Stomach (tissue), 9 donors: ENCODE measurements around the gene PSMD1. TPM values are rescaled to one million over a fixed set of nuclear protein-coding genes. Genes with fewer than 3 reads are reported as not detected.

Experiments used
- DNase-seq, 2 donors: peaks; one replicate each; pipeline versions ENCODE4 v3.0.0 to v3.0.0-alpha.2; 2013 to 2019
- H3K27ac ChIP-seq, 5 donors: fragments of 200-600 bp in 4 of 5; sonication (generic) in 4 of 5; one replicate each; pipeline ENCODE4 v1.5.1; 2013 to 2019; ENCODE audit warnings: mild to moderate bottlenecking in 1 of 5, moderate library complexity in 1 of 5
- H3K27me3 ChIP-seq, 3 donors: fragments of 200-600 bp; sonication (generic); one replicate each; pipeline ENCODE4 v1.5.1; 2017 to 2019; ENCODE audit warnings: mixed run types in 1 of 3
- H3K36me3 ChIP-seq, 4 donors: fragments of 200-600 bp; sonication (generic); 1 replicate in 3 of 4; 2 replicates in 1 of 4; pipeline ENCODE4 v1.5.1; 2016 to 2019
- H3K4me1 ChIP-seq, 4 donors: fragments of 200-600 bp; sonication (generic); one replicate each; pipeline ENCODE4 v1.5.1; 2016 to 2019
- H3K4me3 ChIP-seq, 4 donors: fragments of 200-600 bp; sonication (generic) in 3 of 4; one replicate each; pipeline ENCODE4 v1.5.1; 2016 to 2019; ENCODE audit warnings: mild to moderate bottlenecking in 1 of 4
- H3K9me3 ChIP-seq, 4 donors: fragments of 200-600 bp; sonication (generic); one replicate each; pipeline ENCODE4 v1.5.1; 2016 to 2019
- EP300 ChIP-seq: sonication (generic); formaldehyde crosslinking; IDR thresholded peaks from one replicate; pipeline ENCODE4 v1.6.1; 2017; ENCODE audit warnings: antibody characterized with exemption
- POLR2A ChIP-seq, 4 donors: fragments of 450-650 bp; IDR thresholded peaks; one replicate each; pipeline ENCODE4 v1.6.1; 2016; ENCODE audit warnings: antibody characterized with exemption in 4 of 4, control low read depth in 2 of 4, mild to moderate bottlenecking in 1 of 4, moderate library complexity in 1 of 4
- POLR2AphosphoS5 ChIP-seq, 3 donors: sonication (generic); formaldehyde crosslinking; IDR thresholded peaks; one replicate each; pipeline ENCODE4 v1.6.1; 2016; ENCODE audit warnings: antibody characterized with exemption in 3 of 3
- WGBS, 5 donors: extraction: QIAGEN DNeasy Blood & Tissue Kit in 3 of 5; methylation state at CpG; one replicate each; pipeline versions ENCODE4 v1.1.5 to v1.1.7; 2013 to 2018; 5-methylcytosine and 5-hydroxymethylcytosine counted together
- intact Hi-C: fragments of 100-400 bp; cut with DNase I; formaldehyde crosslinking; loops from one replicate; pipeline ENCODE4 v1.15.1; 2023; ENCODE audit warnings: low total_unique reads
- polyA plus RNA-seq, 3 donors: library from polyadenylated mRNA; stranded (reverse); fragments of 200-250 nt; gene quantifications; one replicate each; pipeline ENCODE4 v1.2.3, GENCODE V29; 2013
- total RNA-seq, 5 donors: library from RNA; depleted of rRNA; stranded (reverse); fragments of >200 nt; gene quantifications; one replicate each; pipeline versions ENCODE4 v1.1.0 to v1.2.3, GENCODE V29; 2014 to 2016
- TF ChIP-seq, protein P1 (sequence below), 7 experiments: fragments of 450-650 bp in 4 of 7; fragments of 200-600 bp in 3 of 7; sonication (generic) in 3 of 7; IDR thresholded peaks; one replicate each; pipeline ENCODE4 v1.5.1; 2016 to 2019; ENCODE audit warnings: antibody characterized with exemption in 7 of 7, control low read depth in 2 of 7, mild to moderate bottlenecking in 1 of 7
- donor health status: healthy with polysubstance abuse.
- donor health status: Bipolar disorder and iron deficiency.
- donor health status: healthy.

The PSMD1 gene
- total and polyA plus RNA-seq, 8 donors = 31.9 to 96.4 (median 45.6) TPM

DNA sequence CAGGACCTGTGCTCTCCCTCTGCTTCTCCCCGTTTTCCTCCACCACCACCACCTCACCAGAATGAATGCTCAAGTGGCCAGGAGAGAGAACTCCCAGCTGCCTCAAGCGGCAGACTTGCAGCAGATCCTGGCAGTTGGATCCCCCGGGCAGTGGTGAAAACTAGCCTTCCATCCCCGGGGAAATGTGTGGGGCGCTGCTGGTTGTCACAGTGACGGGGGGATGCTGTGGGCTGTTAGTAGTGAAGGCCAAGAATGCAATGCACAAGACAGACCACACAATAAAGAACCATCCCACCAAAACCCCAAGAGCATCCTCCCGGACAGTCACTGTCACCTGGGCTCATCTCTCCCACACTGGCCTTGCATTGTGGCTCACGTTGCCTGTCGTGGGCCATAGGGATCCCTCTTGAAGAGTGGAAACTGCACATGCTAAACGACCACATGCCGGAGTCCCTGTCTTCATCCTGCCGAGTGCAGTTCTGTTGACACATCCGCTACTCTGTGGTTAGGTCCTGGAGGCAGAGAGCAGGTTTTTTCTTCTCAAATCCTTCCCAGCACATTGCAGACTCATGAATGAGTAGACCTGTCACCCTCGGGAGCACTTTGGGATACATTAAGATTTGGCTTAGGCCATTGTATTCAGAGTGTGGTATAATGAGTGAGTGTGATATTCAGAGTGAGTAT lies 47.3 kb upstream of the PSMD1 start:
- H3K27me3 ChIP-seq = peaks cover 0 to 5% (median 0%) of the 10 kb centered on the region in 3 donors
- no peaks in the 10 kb centered on the region for H3K36me3 ChIP-seq
- 64 to 79% (median 72%) methylated on average over 12 to 14 of the region's 14 CpGs for WGBS, 5 donors
- H3K4me1 ChIP-seq = peaks cover 0 to 4% (median 0%) of the 10 kb centered on the region in 4 donors
- no peak overlapping the region for H3K27ac ChIP-seq
- no peak for DNase-seq
- H3K4me3 ChIP-seq = no peak overlapping the region
- intact Hi-C loops = no loop called here
- no peaks in the 10 kb centered on the region for H3K9me3 ChIP-seq
- TF ChIP-seq POLR2A (IDR thresholded peaks at IDR 0.05) = no peak
- TF ChIP-seq, protein P1, sequence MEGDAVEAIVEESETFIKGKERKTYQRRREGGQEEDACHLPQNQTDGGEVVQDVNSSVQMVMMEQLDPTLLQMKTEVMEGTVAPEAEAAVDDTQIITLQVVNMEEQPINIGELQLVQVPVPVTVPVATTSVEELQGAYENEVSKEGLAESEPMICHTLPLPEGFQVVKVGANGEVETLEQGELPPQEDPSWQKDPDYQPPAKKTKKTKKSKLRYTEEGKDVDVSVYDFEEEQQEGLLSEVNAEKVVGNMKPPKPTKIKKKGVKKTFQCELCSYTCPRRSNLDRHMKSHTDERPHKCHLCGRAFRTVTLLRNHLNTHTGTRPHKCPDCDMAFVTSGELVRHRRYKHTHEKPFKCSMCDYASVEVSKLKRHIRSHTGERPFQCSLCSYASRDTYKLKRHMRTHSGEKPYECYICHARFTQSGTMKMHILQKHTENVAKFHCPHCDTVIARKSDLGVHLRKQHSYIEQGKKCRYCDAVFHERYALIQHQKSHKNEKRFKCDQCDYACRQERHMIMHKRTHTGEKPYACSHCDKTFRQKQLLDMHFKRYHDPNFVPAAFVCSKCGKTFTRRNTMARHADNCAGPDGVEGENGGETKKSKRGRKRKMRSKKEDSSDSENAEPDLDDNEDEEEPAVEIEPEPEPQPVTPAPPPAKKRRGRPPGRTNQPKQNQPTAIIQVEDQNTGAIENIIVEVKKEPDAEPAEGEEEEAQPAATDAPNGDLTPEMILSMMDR (IDR thresholded peaks at IDR 0.05) = no peak
- no peak for TF ChIP-seq EP300
- TF ChIP-seq POLR2AphosphoS5 (IDR thresholded peaks at IDR 0.05) = no peak

GRCh38 chr2:231010201-231010730 lies 46.4 kb upstream of the PSMD1 start:
- no peaks in the 10 kb centered on the region for H3K36me3 ChIP-seq
- DNase-seq = no peak
- TF ChIP-seq EP300 = no peak
- no peak for TF ChIP-seq POLR2AphosphoS5 (IDR thresholded peaks at IDR 0.05)
- no peak for TF ChIP-seq POLR2A (IDR thresholded peaks at IDR 0.05)
- TF ChIP-seq, protein P1 (IDR thresholded peaks at IDR 0.05) = no peak
- peaks cover 0 to 14% (median 0%) of the 10 kb centered on the region in 3 donors for H3K27me3 ChIP-seq
- intact Hi-C loops = no loop called here
- H3K27ac ChIP-seq = no peak overlapping the region
- H3K4me3 ChIP-seq = no peak overlapping the region
- peaks cover 0 to 4% (median 0%) of the 10 kb centered on the region in 4 donors for H3K4me1 ChIP-seq
- H3K9me3 ChIP-seq = no peaks in the 10 kb centered on the region
- 43 to 90% (median 87%) methylated on average over 2 of the region's 2 CpGs for WGBS, 5 donors

DNA sequence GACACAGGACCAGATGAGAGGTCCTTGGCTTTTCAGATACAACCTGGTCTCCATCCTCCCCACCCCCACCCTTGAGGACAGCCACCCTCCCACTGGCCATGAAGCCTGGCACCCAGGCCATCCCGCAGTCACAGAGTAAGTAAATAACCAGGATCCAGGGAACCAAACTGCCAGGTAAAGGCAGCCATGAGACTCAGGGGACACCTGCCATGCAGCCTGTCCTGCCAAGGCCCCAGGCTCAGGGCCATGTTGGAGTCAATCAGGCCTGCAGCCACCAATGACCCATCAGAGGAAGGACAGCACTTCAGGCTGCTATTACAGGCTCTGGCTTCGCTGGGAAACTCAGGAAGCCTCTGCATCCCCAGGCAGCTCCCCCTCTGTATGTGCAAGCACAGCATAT lies 45.1 kb upstream of the PSMD1 start:
- no peaks in the 10 kb centered on the region for H3K9me3 ChIP-seq
- TF ChIP-seq, protein P1 (IDR thresholded peaks at IDR 0.05) = no peak
- no peak for TF ChIP-seq EP300
- no peak for TF ChIP-seq POLR2A (IDR thresholded peaks at IDR 0.05)
- TF ChIP-seq POLR2AphosphoS5 (IDR thresholded peaks at IDR 0.05) = no peak
- DNase-seq = no peak
- H3K4me3 ChIP-seq = no peak overlapping the region
- peaks cover 0 to 4% (median 0%) of the 10 kb centered on the region in 4 donors for H3K4me1 ChIP-seq
- H3K27me3 ChIP-seq = peaks cover 0 to 18% (median 0%) of the 10 kb centered on the region in 3 donors
- H3K36me3 ChIP-seq = no peaks in the 10 kb centered on the region
- no peak overlapping the region for H3K27ac ChIP-seq
- WGBS, 5 donors = 31 to 75% (median 57%) methylated on average over 1 to 2 of the region's 2 CpGs
- intact Hi-C loops = no loop called here

DNA sequence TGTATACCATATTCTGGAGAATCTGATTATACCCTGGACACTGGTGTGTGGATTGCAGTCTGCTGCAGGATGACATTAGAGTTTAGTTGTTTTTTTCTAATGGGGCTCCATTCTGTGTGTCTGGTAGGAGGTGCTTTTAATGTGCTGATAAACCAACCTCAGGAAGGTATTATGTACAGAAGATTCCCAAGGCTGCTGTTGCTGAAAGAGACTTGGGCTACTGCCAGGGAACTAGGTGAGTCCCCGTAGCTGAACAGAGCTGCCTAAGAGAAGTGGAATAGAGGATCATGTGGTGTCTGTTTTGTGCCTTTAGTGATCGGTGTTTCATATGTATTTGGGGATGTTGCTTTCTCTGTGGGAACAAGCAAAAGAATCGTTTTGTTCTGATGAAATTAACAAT lies 44.2 kb upstream of the PSMD1 start:
- H3K27ac ChIP-seq = no peak overlapping the region
- no peak overlapping the region for H3K4me3 ChIP-seq
- WGBS, 5 donors = 42 to 83% (median 65%) methylated on average over 3 of the region's 3 CpGs
- TF ChIP-seq, protein P1 (IDR thresholded peaks at IDR 0.05) = no peak
- H3K9me3 ChIP-seq = no peaks in the 10 kb centered on the region
- H3K36me3 ChIP-seq = no peaks in the 10 kb centered on the region
- H3K27me3 ChIP-seq = peaks cover 0 to 20% (median 0%) of the 10 kb centered on the region in 3 donors
- intact Hi-C loops = no loop called here
- no peaks in the 10 kb centered on the region for H3K4me1 ChIP-seq
- DNase-seq = peak in 1 of 2 donors; percentile 50
